ENCODE measurements around the gene ZBTB3. TPM values are rescaled to one million over a fixed set of nuclear protein-coding genes. Genes with fewer than 3 reads are reported as not detected.

Gene ZBTB3
- total and polyA plus RNA-seq, 2 of the 13 experiments (the other 11 are each of a cell fraction or from before 2014, with no cell fraction given) = 3.4 to 5.2 TPM

DNA sequence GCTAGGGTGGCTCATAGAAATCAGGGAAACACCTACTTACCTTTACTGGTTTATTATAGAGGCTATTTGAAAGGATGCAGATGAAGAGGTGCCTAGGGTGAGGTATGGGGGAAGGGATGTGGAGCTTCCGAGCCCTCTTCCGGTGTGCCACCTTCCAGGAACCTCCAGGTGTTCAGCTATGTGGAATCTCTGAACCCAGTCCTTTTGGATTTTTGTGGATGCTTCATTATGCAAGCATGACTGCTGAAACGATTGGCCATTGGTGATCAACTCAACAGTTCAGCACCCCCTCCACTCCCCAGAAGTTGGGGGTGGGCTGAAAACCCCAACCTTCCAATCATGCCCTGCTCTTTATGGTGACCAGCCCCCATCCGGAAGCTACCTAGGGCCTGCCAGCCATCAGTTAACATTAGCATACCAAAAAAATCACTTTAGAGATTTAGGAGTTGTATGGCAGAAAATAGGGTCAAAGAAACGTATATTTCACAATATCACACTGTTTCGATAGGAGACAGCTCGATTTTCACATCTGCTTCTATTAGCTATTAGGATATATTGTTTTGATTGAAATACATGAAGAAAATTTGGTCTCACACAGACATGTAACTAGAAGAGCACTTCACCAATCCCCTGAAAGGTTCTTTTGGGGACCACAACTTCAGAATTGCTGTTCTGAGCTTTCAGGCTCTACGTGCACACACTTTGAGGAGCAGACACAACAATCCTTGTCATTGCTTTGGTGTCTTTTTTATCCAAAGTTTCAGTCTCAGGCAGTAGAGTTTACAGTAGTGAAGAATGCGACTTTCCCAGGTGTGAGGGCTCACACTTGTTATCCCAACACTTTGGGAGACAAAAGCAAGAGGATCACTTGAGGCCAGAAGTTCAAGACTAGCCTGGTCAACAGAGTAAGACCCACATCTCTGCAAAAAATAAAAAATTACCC is 4.2 kb upstream of the ZBTB3 start (continued):
- TF ChIP-seq, protein P1, sequence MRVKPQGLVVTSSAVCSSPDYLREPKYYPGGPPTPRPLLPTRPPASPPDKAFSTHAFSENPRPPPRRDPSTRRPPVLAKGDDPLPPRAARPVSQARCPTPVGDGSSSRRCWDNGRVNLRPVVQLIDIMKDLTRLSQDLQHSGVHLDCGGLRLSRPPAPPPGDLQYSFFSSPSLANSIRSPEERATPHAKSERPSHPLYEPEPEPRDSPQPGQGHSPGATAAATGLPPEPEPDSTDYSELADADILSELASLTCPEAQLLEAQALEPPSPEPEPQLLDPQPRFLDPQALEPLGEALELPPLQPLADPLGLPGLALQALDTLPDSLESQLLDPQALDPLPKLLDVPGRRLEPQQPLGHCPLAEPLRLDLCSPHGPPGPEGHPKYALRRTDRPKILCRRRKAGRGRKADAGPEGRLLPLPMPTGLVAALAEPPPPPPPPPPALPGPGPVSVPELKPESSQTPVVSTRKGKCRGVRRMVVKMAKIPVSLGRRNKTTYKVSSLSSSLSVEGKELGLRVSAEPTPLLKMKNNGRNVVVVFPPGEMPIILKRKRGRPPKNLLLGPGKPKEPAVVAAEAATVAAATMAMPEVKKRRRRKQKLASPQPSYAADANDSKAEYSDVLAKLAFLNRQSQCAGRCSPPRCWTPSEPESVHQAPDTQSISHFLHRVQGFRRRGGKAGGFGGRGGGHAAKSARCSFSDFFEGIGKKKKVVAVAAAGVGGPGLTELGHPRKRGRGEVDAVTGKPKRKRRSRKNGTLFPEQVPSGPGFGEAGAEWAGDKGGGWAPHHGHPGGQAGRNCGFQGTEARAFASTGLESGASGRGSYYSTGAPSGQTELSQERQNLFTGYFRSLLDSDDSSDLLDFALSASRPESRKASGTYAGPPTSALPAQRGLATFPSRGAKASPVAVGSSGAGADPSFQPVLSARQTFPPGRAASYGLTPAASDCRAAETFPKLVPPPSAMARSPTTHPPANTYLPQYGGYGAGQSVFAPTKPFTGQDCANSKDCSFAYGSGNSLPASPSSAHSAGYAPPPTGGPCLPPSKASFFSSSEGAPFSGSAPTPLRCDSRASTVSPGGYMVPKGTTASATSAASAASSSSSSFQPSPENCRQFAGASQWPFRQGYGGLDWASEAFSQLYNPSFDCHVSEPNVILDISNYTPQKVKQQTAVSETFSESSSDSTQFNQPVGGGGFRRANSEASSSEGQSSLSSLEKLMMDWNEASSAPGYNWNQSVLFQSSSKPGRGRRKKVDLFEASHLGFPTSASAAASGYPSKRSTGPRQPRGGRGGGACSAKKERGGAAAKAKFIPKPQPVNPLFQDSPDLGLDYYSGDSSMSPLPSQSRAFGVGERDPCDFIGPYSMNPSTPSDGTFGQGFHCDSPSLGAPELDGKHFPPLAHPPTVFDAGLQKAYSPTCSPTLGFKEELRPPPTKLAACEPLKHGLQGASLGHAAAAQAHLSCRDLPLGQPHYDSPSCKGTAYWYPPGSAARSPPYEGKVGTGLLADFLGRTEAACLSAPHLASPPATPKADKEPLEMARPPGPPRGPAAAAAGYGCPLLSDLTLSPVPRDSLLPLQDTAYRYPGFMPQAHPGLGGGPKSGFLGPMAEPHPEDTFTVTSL (CRISPR knock-in tag; IDR thresholded peaks at IDR 0.05; ENCODE audit: borderline replicate concordance) = no peak
- TF ChIP-seq ARNT2 (CRISPR knock-in tag; IDR thresholded peaks at IDR 0.05; ENCODE audit: low read depth) (no peak), ZNF367 (CRISPR knock-in tag; IDR thresholded peaks at IDR 0.05; ENCODE audit: borderline replicate concordance) (no peak), MBD4 (IDR thresholded peaks at IDR 0.05; ENCODE audit: borderline replicate concordance, low read length) (no peak)
